HTERT RPE-1 (cell line): Measurements from ENCODE around the gene SLC4A1AP.
"Not testable (repeated sequence)": the region's sequence is repeated elsewhere in the genome, so short reads cannot be mapped to it uniquely, and the experiment has no call there.

Experiments used
- in situ Hi-C: fragments of 300-500 bp; cut with MboI; formaldehyde crosslinking; loops from 4 replicates; pipeline ENCODE4 v1.14.3; 2020; ENCODE audit warnings: low sequenced_read_pairs

SLC4A1AP gene

DNA sequence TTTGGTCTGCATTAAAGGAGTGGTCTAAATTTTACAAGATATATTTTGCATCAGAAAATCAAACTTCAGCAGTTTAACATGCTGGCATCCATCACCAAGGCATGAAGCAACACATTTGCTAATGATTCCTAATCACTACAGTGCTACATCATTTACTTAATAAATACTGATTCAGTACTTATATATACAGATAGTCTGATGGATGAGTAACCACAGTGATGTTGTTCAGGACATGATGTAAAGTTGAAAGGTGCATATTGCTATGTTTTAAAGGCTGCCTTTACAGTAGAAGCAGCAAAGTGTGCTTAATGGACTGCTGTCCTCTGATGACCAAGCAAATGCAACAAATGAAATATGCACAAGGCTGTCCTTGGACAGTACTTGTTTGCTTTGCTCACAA lies 11.3 kb upstream of the SLC4A1AP start:
- in situ Hi-C loops = no loop called here

DNA sequence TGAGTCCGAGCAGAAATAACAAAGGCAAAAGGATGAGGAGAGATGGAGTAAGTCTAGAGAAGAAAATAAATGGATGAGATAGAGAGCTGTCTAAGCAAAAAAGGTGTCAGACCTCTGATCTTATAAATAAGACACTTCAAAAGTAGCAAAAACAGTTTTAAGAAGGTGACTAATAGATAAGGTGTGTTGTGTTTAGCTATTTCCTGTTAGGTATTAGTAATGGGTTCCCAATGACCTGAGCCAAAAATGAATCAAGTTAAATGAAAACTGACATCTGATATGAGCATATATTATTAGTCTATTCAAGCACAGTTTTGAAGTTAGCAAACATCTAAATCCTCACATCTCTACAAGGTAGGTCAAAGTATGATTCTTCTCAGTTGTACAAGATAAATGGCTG lies 10.9 kb upstream of the SLC4A1AP start:
- in situ Hi-C loops = no loop called here

- in situ Hi-C loops = no loop called here
Measured at GRCh38 chr2:27653397-27653796, 10.3 kb upstream of the SLC4A1AP start.

DNA sequence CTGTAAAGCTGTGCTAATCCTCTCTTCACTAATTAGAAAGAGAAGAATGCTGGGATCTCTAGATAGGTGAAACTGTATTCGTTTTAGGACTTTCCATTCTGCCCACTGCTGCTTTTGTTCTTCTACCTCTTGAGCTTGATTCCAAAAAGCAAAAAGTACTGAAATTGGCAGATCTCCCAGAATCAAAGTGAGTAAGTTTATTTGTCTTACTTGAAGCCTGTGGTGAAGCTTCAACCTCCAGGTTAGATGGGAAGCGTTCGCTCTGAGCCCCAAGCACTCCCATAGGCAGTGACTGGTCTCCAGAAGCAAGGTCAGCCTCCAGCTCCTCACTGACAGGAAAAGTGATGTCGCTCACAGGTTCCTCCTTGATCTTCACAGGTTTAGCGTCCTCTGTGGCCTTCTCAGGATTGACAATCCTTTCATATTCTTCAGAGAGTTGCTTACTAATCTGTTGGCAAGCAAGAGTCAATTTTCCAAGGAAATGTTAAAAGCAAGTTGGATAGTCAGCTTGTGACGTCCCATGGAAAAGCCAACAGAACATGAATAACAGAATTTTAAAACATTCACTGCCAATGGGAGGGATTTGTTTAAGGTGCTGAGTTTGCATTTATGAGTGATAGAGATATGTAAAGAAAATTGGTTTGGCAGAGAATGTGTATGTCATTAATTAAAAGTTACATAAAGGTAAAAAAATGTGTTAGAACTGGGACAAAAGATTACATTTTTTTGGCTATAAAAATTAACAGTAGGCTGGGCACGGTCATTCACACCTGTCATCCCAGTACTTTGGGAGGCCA lies 8.3 kb upstream of the SLC4A1AP start:
- in situ Hi-C loops = no loop called here

DNA sequence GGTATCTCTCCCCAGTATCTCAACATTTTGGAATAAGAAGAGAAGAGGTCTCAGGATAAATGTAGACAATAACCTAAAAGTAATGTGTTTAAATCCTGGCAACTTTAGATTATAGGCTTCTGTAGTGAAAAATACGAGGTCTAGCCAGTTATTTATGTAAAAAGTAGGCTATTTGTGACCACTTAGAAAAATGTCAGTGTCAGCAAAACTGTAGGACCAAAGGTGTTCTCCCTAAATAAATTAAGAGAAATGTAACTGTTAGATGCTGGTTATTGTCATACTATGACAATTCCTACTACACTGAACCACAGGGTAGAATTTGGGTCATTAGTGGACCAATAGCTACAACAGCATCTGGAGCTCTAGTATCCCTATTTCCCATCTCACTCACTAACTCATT lies 2.3 kb upstream of the SLC4A1AP start:
- in situ Hi-C loops = no loop called here

DNA sequence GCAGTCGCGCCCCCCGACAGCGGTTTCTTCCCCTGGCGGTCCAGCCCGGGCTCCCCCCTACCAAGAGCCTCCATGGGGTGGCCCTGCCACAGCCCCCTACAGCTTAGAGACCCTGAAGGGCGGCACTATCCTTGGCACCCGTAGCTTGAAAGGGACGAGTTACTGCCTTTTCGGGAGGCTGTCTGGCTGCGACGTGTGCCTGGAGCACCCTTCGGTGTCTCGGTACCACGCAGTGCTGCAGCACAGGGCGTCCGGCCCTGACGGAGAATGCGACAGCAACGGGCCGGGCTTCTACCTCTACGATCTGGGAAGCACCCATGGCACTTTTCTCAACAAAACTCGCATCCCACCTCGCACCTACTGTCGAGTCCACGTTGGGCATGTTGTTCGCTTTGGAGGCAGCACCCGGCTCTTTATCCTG lies 475 bp downstream of the SLC4A1AP start:
- in situ Hi-C loops = no loop called here

GRCh38 chr2:27664622-27665363 lies 1.1 kb downstream of the SLC4A1AP start:
- in situ Hi-C loops = no loop called here

- in situ Hi-C loops = no loop called here
Measured at GRCh38 chr2:27667446-27667845, 3.8 kb downstream of the SLC4A1AP start.

DNA sequence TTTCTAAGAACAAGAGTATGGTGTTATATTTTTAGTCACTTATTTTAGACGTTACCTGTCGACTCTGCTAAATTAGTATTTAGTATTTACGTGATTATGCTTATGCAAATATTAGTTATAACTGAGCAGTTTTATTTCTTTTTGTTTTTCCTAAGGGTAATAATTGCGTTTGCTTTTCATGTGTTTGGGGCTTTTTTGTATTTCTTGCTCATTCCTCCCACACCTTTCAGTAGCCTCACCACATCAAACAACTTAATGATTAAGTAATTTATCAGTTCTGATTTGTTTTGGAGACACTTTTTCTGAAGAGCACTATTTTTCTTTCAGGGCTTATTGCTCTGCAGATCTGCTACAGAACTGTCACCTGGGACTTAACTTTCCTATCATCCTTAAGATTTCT lies 7.5 kb downstream of the SLC4A1AP start:
- in situ Hi-C loops = no loop called here

GRCh38 chr2:27672723-27673486 lies 9.2 kb downstream of the SLC4A1AP start:
- in situ Hi-C loops = no loop called here

- in situ Hi-C loops = no loop called here
Measured at GRCh38 chr2:27680571-27680970, 16.9 kb downstream of the SLC4A1AP start.

DNA sequence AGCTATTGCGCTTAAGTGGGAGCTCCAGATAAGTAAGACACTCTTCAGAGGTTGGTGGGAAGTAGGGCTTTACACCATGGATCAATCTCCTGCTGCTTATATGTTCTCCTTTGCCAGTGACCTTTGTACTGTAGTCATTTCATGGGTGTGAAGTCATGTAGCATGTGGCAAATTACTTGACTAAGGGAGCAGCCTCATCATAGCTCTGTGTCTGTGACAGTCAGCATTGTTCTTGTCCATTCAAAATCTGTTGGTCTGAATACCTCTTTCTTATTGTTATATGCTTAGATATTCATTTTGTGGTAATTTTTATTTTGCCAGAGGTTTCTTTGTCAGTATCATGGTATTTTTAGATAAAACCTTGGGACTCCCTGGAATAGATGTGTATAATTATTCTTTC lies 18.2 kb downstream of the SLC4A1AP start:
- in situ Hi-C loops = no loop called here

GRCh38 chr2:27682334-27682771 lies 18.7 kb downstream of the SLC4A1AP start:
- in situ Hi-C loops = not testable (repeated sequence)

DNA sequence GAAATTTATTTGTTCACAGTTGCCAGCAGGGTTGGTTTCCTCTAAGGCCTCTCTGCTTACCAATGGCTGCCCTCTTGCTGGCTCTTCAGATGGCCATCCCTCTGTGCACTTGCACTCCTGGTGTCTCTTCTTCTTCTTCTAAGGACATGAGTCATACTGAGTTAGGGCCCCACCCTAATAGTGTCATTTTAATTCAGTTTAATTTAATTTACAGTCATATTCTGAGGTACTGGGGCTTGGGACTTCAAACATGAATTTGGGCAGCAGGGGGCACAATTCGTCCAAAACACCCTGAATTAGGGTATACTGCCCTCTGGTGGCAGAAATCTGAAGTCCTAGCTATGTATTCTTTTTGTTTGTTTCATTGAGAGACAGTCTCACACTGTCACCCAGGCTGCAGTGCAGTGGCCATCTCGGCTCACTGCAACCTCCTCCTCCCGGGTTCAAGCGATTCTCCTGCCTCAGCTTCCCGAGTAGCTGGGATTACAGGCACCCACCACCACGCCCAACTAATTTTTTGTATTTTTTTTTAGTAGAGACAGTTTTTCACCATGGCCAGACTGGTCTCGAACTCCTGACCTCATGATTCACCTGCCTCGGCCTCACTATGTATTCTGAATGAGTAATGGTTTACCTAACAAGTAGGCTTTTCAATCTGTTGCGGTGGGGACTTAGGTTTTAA lies 19.8 kb downstream of the SLC4A1AP start:
- in situ Hi-C loops = no loop called here

DNA sequence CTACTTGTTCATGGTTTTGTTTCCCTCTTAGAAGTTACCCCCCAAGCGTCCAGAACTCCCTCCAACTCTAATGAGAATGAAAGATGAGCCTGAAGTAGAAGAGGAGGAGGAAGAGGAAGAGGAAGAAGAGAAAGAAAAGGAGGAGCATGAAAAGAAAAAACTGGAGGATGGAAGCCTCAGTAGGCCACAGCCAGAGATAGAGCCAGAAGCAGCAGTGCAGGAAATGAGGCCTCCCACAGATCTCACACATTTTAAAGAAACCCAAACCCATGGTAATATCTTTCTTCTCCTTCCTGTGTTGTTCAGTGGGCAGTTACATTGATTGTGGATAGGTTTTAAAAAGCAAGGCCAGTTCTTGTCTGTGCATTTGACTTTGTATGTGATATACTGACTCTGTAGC lies 21.3 kb downstream of the SLC4A1AP start:
- in situ Hi-C loops = not testable (repeated sequence)

DNA sequence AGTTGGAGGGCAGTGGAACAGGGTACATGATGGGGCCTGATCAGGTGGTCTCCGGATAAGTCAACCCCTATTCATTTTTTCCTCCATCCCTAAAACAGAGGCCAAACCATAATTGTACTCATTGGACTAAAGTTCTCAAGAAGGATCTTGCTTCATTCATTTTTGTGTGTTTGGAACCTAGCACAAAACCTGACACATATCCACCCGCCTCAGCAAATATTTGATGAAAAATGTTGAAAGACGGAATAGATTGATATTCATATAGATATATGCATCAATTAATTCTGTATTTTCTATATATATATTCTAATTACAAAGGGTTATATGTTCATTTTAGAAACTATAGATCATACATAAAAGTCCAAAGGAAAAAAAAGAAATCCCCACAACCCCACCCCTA lies 21.9 kb downstream of the SLC4A1AP start:
- in situ Hi-C loops = no loop called here

GRCh38 chr2:27687232-27687631 lies 23.5 kb downstream of the SLC4A1AP start:
- in situ Hi-C loops = no loop called here

- in situ Hi-C loops = no loop called here
Measured at GRCh38 chr2:27689424-27689823, 25.7 kb downstream of the SLC4A1AP start.

GRCh38 chr2:27690052-27690451 lies 26.4 kb downstream of the SLC4A1AP start:
- in situ Hi-C loops = no loop called here

DNA sequence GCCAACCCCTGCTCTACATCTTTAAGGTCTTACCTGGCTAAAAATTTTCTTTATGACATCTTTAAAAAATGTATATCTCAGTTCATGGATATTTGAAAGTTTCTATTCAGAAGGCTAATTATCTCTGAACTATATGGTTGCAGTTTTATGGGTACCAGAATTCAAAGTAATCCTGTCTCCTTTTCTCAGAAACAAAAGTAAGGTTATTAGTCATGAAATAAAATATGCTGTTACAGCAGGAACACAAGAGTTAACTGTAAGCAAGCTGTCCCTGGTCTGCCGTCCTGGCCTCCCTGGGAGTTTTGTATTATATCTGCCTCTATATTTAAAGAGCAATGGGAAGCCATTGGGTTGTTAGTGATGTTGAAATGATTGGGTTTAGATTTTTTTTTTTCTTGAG lies 34.0 kb downstream of the SLC4A1AP start:
- in situ Hi-C loops = no loop called here

DNA sequence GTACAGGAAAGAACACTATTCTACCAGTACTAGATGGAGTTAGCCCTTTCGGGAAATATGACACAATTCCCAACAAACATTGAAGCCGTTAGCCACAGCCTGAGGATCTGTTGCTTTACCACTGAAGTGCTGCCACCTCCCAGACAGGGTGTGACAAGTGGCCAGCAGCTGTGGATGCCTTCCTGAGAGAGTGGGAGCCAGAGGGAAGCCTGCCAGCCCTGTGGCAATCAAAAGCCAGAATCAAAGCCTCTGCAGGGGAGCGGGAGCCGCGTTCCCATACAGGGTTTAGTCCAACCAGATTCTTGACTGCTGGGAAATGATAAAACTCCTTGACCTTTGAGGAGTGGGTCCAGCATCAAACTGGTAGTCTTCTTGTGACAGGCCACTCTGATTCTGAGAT lies 38.0 kb downstream of the SLC4A1AP start:
- in situ Hi-C loops = no loop called here
